GM19452 (cell line): ENCODE results near the gene CGA.
"Not testable (repeated sequence)": the region's sequence is repeated elsewhere in the genome, so short reads cannot be mapped to it uniquely, and the experiment has no call there.

ENCODE experiments used
- ATAC-seq: cut with Tn5 transposase; IDR thresholded peaks from one replicate; pipeline ENCODE4 v1.9.1; 2021; ENCODE audit not compliant: unreplicated experiment

The CGA gene

GRCh38 chr6:87095087-87095509 lies at the start of gene CGA:
Gene CGA (minus strand): TSS chr6:87095106. CDS start chr6:87088200, 6,906 bp downstream.
- no peak for ATAC-seq

GRCh38 chr6:87139927-87140326 lies 45.0 kb upstream of the CGA start:
- ATAC-seq: not testable (repeated sequence)

DNA sequence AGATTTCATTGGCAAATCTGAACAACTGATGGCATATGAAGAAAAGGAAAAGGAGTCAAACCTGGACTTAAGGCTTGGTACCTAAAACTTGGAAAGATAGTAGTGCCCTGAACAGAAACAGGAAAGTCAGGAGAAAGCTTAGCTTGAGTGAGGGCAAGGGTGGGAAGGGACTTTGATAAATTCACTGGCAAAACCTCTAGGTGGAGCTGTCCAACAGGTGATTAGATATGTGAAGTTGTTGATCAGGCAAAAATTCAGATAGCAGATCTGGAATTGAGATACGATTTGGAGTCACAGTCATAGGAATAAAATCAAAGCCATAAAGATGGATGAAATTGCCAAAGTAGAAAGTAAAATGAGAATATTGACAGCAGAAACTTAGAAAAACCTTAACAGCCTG lies 44.3 kb upstream of the CGA start:
- ATAC-seq: peak; percentile 72

DNA sequence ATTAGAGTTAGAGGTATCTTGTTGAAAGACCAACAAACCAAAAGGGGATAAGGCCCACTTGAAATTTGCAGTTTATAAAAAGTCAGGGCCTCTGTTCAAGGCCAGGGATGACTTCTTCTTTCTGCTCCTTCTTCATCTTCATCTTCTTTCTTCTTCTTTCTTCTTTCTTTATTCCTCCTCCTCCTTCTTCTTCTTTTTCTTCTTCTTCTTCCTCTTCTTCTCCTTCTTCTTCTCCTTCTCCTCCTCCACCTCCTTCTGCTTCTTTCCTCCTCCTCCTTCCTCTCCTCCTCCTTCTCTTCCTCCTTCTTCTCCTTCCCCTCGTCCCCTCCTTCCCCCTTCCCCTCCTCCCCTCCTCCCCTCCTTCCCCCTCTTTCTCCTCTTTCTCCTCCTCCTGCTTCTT lies 42.1 kb upstream of the CGA start:
- no peak for ATAC-seq

DNA sequence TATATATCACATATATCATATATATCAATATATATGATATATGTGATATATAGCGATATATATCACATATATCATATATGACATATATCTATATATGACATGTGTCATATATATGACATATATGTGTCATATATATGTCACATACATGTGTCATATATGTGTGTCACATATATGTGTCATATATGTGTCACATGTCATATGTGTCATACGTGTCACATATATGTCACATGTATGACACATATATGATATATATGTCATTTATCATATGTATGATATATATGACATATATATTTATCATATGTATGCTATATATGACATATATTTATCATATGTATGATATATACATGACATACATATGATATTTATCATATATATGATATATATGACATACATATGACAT lies 32.8 kb upstream of the CGA start:
- no peak for ATAC-seq

DNA sequence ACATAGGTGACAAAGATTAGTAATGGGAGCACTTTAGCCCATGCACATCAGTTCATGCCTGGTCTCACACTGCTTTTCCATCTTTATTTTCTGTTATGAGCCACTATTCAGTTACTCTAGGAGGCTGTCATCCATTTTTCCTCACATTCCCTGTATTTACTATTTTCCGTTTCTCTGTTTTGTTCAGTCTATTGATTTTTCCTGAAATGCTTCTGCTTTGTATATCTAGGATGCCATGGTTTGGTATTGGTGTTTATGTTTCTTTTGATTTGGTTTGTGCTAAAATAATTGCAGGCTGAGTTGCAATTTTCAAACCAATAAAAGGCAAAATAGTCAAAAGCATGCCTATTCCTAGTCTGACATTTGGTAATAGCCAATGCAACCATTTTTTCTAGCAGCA lies 31.6 kb upstream of the CGA start:
- ATAC-seq: no peak

DNA sequence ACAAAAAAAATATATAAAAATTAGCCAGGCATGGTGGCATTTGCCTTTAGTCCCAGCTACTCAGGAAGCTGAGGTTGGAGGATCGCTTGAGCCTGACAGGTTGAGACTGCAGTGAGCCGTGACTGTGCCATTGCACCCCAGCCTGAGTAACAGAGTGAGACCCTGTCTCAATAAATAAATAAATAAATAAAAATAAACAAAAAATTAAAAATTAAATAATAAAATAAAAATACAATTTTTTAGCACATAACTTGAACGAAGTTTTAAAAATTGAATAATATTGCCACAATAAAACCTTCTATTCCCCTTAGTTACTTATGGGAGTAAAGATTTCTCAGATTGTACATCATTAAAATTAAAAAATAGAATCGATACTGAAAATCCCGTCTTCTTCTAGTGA lies 29.2 kb upstream of the CGA start:
- ATAC-seq: no peak

GRCh38 chr6:87122477-87122876 lies 27.6 kb upstream of the CGA start:
- ATAC-seq: no peak

DNA sequence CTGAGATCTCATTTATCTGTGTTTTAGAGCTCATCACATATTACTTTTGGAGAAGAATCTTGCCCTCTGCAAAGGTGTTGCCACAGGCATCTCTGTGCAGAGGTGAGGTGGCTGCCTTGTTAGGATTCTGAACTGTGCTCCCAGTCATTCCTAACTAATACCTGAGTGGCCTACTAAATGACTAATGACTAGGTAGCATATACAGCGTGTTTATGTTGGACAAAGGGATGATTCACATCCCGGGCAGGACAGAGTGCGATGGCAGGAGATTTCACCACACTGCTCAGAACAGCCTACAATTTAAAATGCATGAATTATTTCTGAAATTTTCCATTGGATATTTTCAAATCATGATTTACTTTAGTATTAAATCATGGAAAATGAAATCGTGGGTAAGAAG lies 23.1 kb upstream of the CGA start:
- no peak for ATAC-seq

DNA sequence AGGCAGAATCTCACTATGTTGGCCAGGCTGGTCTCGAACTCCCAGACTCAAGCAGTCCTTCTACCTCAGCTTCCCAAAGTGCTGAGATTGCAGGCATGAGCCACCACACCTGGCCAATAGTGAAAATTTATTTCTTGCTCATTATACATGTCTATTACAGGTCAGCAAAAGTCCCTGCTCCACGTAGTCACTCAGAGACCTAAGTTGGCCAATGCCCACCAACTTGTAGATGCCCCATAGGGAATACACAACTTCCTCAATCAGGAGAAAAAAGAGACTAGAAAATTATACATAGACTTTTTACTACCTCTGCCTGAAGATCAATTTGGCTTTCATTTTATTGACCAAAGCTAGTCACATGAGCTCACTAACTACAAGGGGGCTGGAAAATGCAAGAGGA lies 22.0 kb upstream of the CGA start:
- no peak for ATAC-seq

DNA sequence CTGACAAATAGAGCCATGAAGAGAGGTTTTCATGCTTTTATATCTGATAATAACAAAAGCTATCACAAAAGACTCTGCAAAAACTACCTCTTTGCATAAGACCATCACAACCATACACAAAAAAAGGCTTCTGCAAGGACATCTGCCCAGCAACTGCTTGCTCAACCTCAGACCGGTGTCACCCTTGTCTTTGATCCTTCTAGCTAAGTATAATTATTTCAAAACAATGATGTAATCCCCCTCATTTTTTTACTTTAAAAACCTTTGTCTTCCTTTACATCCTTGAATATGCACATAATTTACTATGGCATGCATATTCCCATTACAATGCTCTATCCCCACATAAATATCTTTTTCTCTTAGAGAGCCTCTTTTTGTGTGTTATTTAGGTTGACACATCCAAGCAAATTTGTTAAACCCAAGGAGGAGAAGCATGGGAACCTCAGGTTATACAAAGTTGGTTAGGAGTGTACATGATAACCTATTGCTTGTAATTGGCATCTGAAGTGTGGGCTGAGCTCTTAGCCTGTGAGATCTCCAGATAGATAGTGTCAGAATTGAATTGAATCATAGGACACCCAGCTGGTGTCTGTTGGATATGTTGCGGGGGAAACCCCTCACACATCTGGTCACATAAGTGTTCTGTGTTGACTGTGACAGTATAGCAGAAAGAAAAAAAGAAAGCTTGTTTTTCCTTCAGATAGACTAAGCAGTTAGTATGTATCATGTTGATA lies 20.7 kb upstream of the CGA start:
- peak; percentile 84 for ATAC-seq

DNA sequence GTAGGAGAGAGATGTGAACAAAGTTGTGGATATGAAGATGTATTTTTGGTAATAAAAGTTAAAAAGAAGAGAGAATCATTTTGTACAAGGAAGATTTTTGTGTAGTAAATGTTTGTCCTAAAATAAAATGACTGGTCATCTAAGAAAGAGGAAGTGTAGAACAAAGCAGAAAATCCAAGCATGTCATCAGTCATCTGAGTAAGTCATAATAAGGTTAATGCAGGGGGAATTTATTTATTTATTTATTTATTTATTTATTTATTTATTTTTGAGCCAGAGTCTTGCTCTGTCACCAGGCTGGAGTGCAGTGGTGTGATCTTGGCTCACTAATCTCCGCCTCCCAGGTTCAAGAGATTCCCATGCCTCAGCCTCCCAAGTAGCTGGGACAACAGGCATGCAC lies 15.7 kb upstream of the CGA start:
- ATAC-seq: no peak

- no peak for ATAC-seq
Observed at GRCh38 chr6:87105823-87106222, 10.9 kb upstream of the CGA start.

DNA sequence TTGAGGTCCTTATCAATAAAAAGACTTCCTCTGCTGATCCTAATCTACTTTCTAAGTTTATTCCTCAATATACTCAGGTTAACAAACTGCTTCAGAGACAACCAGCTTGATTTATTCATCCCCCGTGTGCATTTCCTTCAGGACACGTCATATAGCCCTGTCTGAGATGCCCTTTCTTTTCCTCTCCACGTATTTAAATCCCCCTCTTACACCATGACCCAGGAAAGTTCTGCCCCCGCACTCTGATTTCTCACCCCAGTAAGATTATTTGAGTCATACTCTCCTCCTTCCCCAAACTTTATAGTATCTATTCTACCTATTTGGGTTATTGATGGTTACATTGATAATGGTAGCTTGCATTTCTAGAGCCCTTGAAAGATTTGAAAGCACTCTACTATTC lies 9.8 kb upstream of the CGA start:
- ATAC-seq: no peak

GRCh38 chr6:87103977-87104601 lies 9.2 kb upstream of the CGA start:
- ATAC-seq: no peak

DNA sequence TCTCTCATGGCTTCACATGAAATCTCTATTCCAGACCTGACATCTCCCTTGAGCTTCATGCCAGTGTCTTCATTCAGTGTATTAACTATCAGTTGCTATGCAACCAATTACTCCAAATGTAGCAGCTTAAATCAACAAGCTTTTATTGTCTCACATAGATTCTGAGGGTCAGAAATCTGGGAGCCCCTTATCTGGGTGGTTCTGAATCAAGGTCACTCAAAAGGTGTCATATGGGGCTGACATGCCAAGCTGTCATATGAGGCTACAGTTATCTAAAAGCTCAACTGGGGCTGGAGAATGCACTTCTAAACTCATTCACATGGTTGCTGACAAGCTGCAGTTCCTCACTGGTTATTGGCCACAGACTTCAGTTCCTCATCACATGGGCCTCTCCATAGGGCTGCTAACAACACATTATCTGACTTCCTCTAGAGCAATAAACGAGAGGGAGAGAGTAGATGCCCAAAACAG lies 7.3 kb upstream of the CGA start:
- ATAC-seq: no peak

DNA sequence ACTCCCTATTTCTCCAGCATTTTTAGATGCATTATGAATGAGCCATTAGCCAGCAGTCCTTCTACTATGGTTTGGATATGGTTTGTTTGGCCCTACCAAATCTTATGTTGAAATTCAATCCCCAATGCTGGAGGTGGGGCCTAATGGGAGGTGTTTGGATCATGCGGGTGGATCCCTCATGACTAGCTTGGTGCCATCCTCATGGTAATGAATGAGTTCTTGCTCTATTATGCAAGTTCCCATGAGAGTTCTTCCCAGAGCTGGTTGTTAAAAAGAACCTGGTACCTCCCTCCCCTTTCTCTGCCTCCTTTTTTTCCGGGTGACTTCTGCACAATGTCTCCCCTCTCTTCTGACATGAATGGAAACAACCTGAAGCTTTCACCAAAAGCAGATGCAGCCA lies 6.2 kb upstream of the CGA start:
- ATAC-seq: no peak

GRCh38 chr6:87100216-87100615 lies 5.3 kb upstream of the CGA start:
- ATAC-seq: no peak

GRCh38 chr6:87099472-87099871 lies 4.6 kb upstream of the CGA start:
- peak; percentile 67 for ATAC-seq

- ATAC-seq: no peak
Observed at GRCh38 chr6:87094576-87094975, 330 bp downstream of the CGA start.

DNA sequence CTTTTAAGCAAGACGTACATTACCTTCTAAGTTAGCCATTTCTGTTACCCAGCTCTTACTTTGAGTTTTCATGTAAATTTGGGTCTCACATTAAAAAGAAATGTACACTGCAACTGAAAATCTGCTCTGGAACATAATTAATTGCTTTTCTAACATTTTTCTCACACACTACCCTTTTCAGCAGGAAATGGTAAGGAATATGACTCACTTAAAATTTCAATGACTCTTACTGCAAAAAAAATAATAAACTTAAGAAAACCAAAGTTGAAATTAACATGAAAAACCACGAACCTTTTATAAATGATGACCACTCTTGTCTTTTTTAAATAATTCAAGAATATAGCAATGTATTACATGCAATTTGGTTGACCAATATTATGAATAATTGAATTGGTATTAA lies 1.3 kb downstream of the CGA start:
- ATAC-seq: no peak

DNA sequence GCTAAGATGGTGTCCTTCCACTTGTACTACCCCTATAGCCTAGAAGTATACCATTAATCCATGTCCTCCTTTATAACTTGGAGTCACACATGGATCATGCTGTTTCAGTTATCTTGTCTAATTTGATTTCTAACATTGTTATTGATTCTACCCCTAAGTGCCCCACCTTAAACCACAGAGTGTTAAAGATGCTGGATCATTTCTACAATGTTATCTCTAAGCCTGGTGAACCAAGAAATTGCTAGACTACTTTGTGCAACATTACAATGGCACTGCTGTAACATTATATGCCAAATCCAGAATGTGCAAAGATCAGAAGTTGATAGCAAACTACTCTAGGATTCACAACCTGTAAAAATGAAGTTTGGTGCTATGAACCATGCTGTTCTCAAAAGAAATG lies 1.7 kb downstream of the CGA start:
- no peak for ATAC-seq

GRCh38 chr6:87092435-87092834 lies 2.5 kb downstream of the CGA start:
- no peak for ATAC-seq
